ENCODE results near the gene HNF4A.
"Not testable (repeated sequence)": the region's sequence is repeated elsewhere in the genome, so short reads cannot be mapped to it uniquely, and the experiment has no call there.

HNF4A gene

GRCh38 chr20:44355498-44356352, at the start of gene HNF4A:
Gene HNF4A (plus strand): TSS chr20:44355699. CDS start chr20:44355805, 106 bp downstream.
- no peak for DNase-seq

GRCh38 chr20:44306927-44307326, 48.6 kb upstream of the HNF4A start:
- DNase-seq, result no peak

- peak; percentile 43 to 45 for DNase-seq
Observed at GRCh38 chr20:44309763-44310663, 45.5 kb upstream of the HNF4A start.

- peak; percentile 88 to 91 for DNase-seq
Observed at GRCh38 chr20:44310664-44311639, 44.5 kb upstream of the HNF4A start, which contains the start of gene FITM2. Gene FITM2 (minus strand): TSS chr20:44311202. CDS start chr20:44311148, 54 bp downstream.

- DNase-seq, result no peak
Observed at GRCh38 chr20:44314870-44315269, 40.6 kb upstream of the HNF4A start.

GRCh38 chr20:44319839-44320422, 35.6 kb upstream of the HNF4A start:
- no peak for DNase-seq

GRCh38 chr20:44324343-44324742, 31.2 kb upstream of the HNF4A start:
- no peak for DNase-seq

- DNase-seq, result no peak
Observed at GRCh38 chr20:44326391-44327159, 28.9 kb upstream of the HNF4A start.

- not testable (repeated sequence) for DNase-seq
Observed at GRCh38 chr20:44327748-44328147, 27.8 kb upstream of the HNF4A start.

- no peak for DNase-seq
Observed at GRCh38 chr20:44328428-44328827, 27.1 kb upstream of the HNF4A start.

- DNase-seq, result no peak
Observed at GRCh38 chr20:44331201-44331600, 24.3 kb upstream of the HNF4A start.

GRCh38 chr20:44334306-44334705, 21.2 kb upstream of the HNF4A start:
- DNase-seq, result no peak

- no peak for DNase-seq
Observed at GRCh38 chr20:44334709-44335108, 20.8 kb upstream of the HNF4A start.

- no peak for DNase-seq
Observed at GRCh38 chr20:44335675-44336074, 19.8 kb upstream of the HNF4A start.

GRCh38 chr20:44336086-44336485, 19.4 kb upstream of the HNF4A start:
- no peak for DNase-seq

GRCh38 chr20:44336725-44337380, 18.6 kb upstream of the HNF4A start, which contains the start of gene R3HDML:
Gene R3HDML (plus strand): TSS chr20:44337043. CDS start chr20:44337158, 115 bp downstream.
- no peak for DNase-seq

- DNase-seq, result no peak
Observed at GRCh38 chr20:44342248-44342647, 13.3 kb upstream of the HNF4A start.

GRCh38 chr20:44343162-44343675, 12.3 kb upstream of the HNF4A start:
- no peak for DNase-seq

GRCh38 chr20:44344723-44345122, 10.8 kb upstream of the HNF4A start:
- DNase-seq, result no peak

- DNase-seq, result no peak
Observed at GRCh38 chr20:44345147-44345546, 10.4 kb upstream of the HNF4A start.
